Liver (tissue), 9 donors: Measurements from ENCODE around the gene TTC3. TPM values are rescaled to one million over a fixed set of nuclear protein-coding genes. Genes with fewer than 3 reads are reported as not detected.

Source experiments
- DNase-seq: peaks from one replicate; pipeline ENCODE4 v3.0.0-alpha.2; 2017; ENCODE audit warnings: low spot score
- H3K27ac ChIP-seq, 2 donors: one replicate each; pipeline ENCODE4 v1.7.0; 2013; ENCODE audit warnings: inconsistent platforms in 2 of 2, low read length in 2 of 2, control low read depth in 1 of 2, low read depth in 1 of 2, mild to moderate bottlenecking in 1 of 2
- H3K27me3 ChIP-seq, 4 donors: one replicate each; pipeline versions ENCODE4 v1.6.1 to v1.7.0; 2013; ENCODE audit warnings: low read length in 3 of 4, inconsistent platforms in 1 of 4, mild to moderate bottlenecking in 1 of 4, moderate library complexity in 1 of 4; ENCODE audit not compliant: control insufficient read depth in 4 of 4, insufficient read depth in 4 of 4
- H3K36me3 ChIP-seq, 4 donors: one replicate each; pipeline versions ENCODE4 v1.6.1 to v1.7.0; 2013; ENCODE audit warnings: low read length in 3 of 4, mild to moderate bottlenecking in 3 of 4, low read depth in 1 of 4, moderate library complexity in 1 of 4; ENCODE audit not compliant: control insufficient read depth in 4 of 4, insufficient read depth in 3 of 4
- H3K4me1 ChIP-seq, 4 donors: one replicate each; pipeline versions ENCODE4 v1.6.1 to v1.7.0; 2013; ENCODE audit warnings: low read length in 3 of 4, mild to moderate bottlenecking in 3 of 4, moderate library complexity in 1 of 4; ENCODE audit not compliant: control insufficient read depth in 4 of 4, insufficient read depth in 4 of 4
- H3K4me3 ChIP-seq, 3 donors: one replicate each; pipeline versions ENCODE4 v1.6.1 to v1.7.0; 2013; ENCODE audit warnings: low read length in 3 of 3, control low read depth in 1 of 3, low read depth in 1 of 3, mild to moderate bottlenecking in 1 of 3
- H3K9ac ChIP-seq, 2 donors: one replicate each; pipeline ENCODE4 v1.7.0; 2013; ENCODE audit warnings: low read length in 2 of 2, mild to moderate bottlenecking in 2 of 2, moderate library complexity in 2 of 2, control low read depth in 1 of 2, low read depth in 1 of 2
- H3K9me3 ChIP-seq, 4 donors: one replicate each; pipeline versions ENCODE4 v1.6.1 to v1.7.0; 2013; ENCODE audit warnings: low read length in 3 of 4; ENCODE audit not compliant: control insufficient read depth in 4 of 4
- ATF3 ChIP-seq: IDR thresholded peaks from 2 replicates; pipeline ENCODE4 v1.6.1; 2016; ENCODE audit warnings: antibody characterized with exemption
- EGR1 ChIP-seq, 2 donors: IDR thresholded peaks; 2 replicates each; pipeline ENCODE4 v1.6.1; 2016 to 2018; ENCODE audit warnings: antibody characterized with exemption in 2 of 2, low read depth in 2 of 2
- FOXA1 ChIP-seq: IDR thresholded peaks from 2 replicates; pipeline ENCODE4 v1.6.1; 2016; ENCODE audit warnings: antibody characterized with exemption
- FOXA2 ChIP-seq: IDR thresholded peaks from 2 replicates; pipeline ENCODE4 v1.6.1; 2016; ENCODE audit warnings: antibody characterized with exemption
- GABPA ChIP-seq, 2 donors: IDR thresholded peaks in 1 of 2; conservative IDR thresholded peaks in 1 of 2; 2 replicates each; pipeline ENCODE4 v1.6.1; 2016; ENCODE audit warnings: antibody characterized with exemption in 2 of 2, mild to moderate bottlenecking in 1 of 2, moderate library complexity in 1 of 2
- HNF4A ChIP-seq, 2 donors: conservative IDR thresholded peaks; 2 replicates each; pipeline ENCODE4 v1.6.1; 2016; ENCODE audit warnings: antibody characterized with exemption in 2 of 2, mild to moderate bottlenecking in 2 of 2
- HNF4G ChIP-seq: IDR thresholded peaks from 2 replicates; pipeline ENCODE4 v1.6.1; 2016; ENCODE audit warnings: antibody characterized with exemption
- JUND ChIP-seq, 2 donors: IDR thresholded peaks; 2 replicates each; pipeline ENCODE4 v1.6.1; 2016; ENCODE audit warnings: antibody characterized with exemption in 2 of 2
- NR2F2 ChIP-seq: IDR thresholded peaks from 2 replicates; pipeline ENCODE4 v1.6.1; 2016; ENCODE audit warnings: antibody characterized with exemption
- RAD21 ChIP-seq, 2 donors: IDR thresholded peaks; 2 replicates each; pipeline ENCODE4 v1.6.1; 2016; ENCODE audit warnings: antibody characterized with exemption in 2 of 2, mild to moderate bottlenecking in 2 of 2
- RXRA ChIP-seq, 2 donors: IDR thresholded peaks; 2 replicates each; pipeline ENCODE4 v1.6.1; 2017 to 2018; ENCODE audit warnings: antibody characterized with exemption in 2 of 2, mild to moderate bottlenecking in 1 of 2
- SP1 ChIP-seq: IDR thresholded peaks from 2 replicates; pipeline ENCODE4 v1.6.1; 2018; ENCODE audit warnings: antibody characterized with exemption, mild to moderate bottlenecking
- TAF1 ChIP-seq: conservative IDR thresholded peaks from 2 replicates; pipeline ENCODE4 v1.6.1; 2016; ENCODE audit warnings: antibody characterized with exemption, mild to moderate bottlenecking
- YY1 ChIP-seq: IDR thresholded peaks from 2 replicates; pipeline ENCODE4 v1.6.1; 2016; ENCODE audit warnings: antibody characterized with exemption, mild to moderate bottlenecking
- WGBS: extraction: QIAGEN DNeasy Blood & Tissue Kit; methylation state at CpG from one replicate; pipeline ENCODE4 v1.1.7; 2013; 5-methylcytosine and 5-hydroxymethylcytosine counted together
- polyA plus RNA-seq, 2 donors: library from polyadenylated mRNA; stranded (reverse) in 1 of 2; unstranded in 1 of 2; fragments of 200-250 nt in 1 of 2; fragments of >200 nt in 1 of 2; fragmentation: Nextera tagmentation in 1 of 2; extraction: Ambion mirVana in 1 of 2; gene quantifications; one replicate each; pipeline versions ENCODE4 v1.2.1 to v1.2.3, GENCODE V29; 2013 to 2015
- total RNA-seq, 2 donors: library from RNA; depleted of rRNA; stranded (reverse); fragments of >200 nt; gene quantifications; one replicate each; pipeline ENCODE4 v1.2.3, GENCODE V29; 2014
- TF ChIP-seq, protein P1 (sequence below): fragments of 150-350 bp; IDR thresholded peaks from 2 replicates; pipeline ENCODE4 v1.5.1; 2017; ENCODE audit warnings: improper control_type of control experiment, low read depth, low read length; ENCODE audit not compliant: missing input control
- TF ChIP-seq, protein P2 (sequence below): IDR thresholded peaks from 2 replicates; pipeline ENCODE4 v1.6.1; 2016; ENCODE audit warnings: antibody characterized with exemption
- TF ChIP-seq, protein P3 (sequence below): IDR thresholded peaks from 2 replicates; pipeline ENCODE4 v1.6.1; 2016; ENCODE audit warnings: antibody characterized with exemption
- donor health status: healthy.
- donor health status: healthy.
- donor health status: healthy.
- donor health status: healthy.
- donor health status: healthy.

The TTC3 gene
- total and polyA plus RNA-seq, 4 donors = 27.2 to 96.1 (median 57.2) TPM

GRCh38 chr21:37082375-37082774 lies 9.3 kb downstream of the TTC3 start:
- H3K9me3 ChIP-seq = no peaks in the 10 kb centered on the region
- TF ChIP-seq SP1 (no peak), GABPA (IDR thresholded peaks at IDR 0.05 in 1 of 2, conservative IDR thresholded peaks at IDR 0.05 in 1 of 2) (no peak), NR2F2 (no peak), TAF1 (no peak), FOXA1 (no peak), RAD21 (IDR thresholded peaks at IDR 0.05) (no peak), EGR1 (IDR thresholded peaks at IDR 0.05; ENCODE audit: low read depth in 2 of 2) (no peak), RXRA (IDR thresholded peaks at IDR 0.05) (no peak), HNF4G (no peak), HNF4A (conservative IDR thresholded peaks at IDR 0.05) (no peak), JUND (IDR thresholded peaks at IDR 0.05) (no peak), FOXA2 (no peak), ATF3 (no peak)
- TF ChIP-seq, protein P1, sequence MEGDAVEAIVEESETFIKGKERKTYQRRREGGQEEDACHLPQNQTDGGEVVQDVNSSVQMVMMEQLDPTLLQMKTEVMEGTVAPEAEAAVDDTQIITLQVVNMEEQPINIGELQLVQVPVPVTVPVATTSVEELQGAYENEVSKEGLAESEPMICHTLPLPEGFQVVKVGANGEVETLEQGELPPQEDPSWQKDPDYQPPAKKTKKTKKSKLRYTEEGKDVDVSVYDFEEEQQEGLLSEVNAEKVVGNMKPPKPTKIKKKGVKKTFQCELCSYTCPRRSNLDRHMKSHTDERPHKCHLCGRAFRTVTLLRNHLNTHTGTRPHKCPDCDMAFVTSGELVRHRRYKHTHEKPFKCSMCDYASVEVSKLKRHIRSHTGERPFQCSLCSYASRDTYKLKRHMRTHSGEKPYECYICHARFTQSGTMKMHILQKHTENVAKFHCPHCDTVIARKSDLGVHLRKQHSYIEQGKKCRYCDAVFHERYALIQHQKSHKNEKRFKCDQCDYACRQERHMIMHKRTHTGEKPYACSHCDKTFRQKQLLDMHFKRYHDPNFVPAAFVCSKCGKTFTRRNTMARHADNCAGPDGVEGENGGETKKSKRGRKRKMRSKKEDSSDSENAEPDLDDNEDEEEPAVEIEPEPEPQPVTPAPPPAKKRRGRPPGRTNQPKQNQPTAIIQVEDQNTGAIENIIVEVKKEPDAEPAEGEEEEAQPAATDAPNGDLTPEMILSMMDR = no peak
- TF ChIP-seq, protein P2, sequence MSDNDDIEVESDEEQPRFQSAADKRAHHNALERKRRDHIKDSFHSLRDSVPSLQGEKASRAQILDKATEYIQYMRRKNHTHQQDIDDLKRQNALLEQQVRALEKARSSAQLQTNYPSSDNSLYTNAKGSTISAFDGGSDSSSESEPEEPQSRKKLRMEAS = no peak
- H3K36me3 ChIP-seq = peaks cover 0 to under 1% (median 0%) of the 10 kb centered on the region in 4 donors
- H3K27ac ChIP-seq = no peak overlapping the region
- DNase-seq = no peak
- WGBS = 57% methylated on average over 1 of the region's 1 CpG
- H3K4me3 ChIP-seq = no peak overlapping the region
- H3K4me1 ChIP-seq = peaks cover 9 to 15% (median 12%) of the 10 kb centered on the region in 4 donors
- no peaks in the 10 kb centered on the region for H3K27me3 ChIP-seq
- no peak overlapping the region for H3K9ac ChIP-seq

DNA sequence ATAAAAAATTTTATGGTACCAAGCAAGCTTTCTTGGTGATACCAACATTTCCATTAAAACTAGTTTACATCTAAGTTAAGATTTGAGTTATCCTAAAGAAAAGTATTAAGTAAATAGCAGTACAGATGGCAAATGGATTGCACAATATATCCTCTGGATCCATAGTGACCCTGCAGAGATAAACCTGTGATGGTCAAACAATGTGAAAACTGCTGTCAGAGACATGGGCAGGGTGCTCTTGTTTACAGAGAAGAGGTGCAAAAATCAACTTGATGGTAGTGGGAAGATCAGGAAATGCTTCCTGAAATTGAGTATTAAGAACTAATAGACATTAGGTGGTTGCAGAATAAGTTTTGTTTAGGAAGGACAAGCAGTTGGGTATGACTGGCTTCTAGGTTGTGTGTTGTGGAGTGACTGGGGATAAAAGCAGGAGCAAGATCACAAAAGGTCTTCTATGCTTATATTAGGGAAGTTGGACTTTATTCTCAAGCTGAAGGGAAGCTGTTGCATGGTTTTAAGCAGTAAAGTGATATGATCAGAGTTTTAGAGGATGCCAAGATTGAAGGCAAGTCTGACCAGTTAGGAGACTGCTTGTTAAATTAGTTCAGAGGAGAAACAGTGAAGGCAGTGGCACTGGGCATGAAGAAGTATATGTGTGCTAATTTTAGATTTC lies 9.9 kb downstream of the TTC3 start:
- no peak overlapping the region for H3K4me3 ChIP-seq
- H3K27ac ChIP-seq = no peak overlapping the region
- DNase-seq = no peak
- H3K27me3 ChIP-seq = no peaks in the 10 kb centered on the region
- peaks cover 9 to 15% (median 12%) of the 10 kb centered on the region in 4 donors for H3K4me1 ChIP-seq
- no peaks in the 10 kb centered on the region for H3K9me3 ChIP-seq
- no peak overlapping the region for H3K9ac ChIP-seq
- H3K36me3 ChIP-seq = peaks cover 0 to 2% (median 0%) of the 10 kb centered on the region in 4 donors
- TF ChIP-seq, protein P1 = no peak
- TF ChIP-seq YY1 (peak; percentile 28), JUND (IDR thresholded peaks at IDR 0.05) (peak in 1 of 2 donors; percentile 33), TAF1 (no peak), HNF4G (no peak), FOXA1 (peak; percentile 95), RXRA (IDR thresholded peaks at IDR 0.05) (peak; percentile 29 to 70), EGR1 (IDR thresholded peaks at IDR 0.05; ENCODE audit: low read depth in 2 of 2) (no peak), FOXA2 (peak; percentile 95), SP1 (peak; percentile 18), HNF4A (conservative IDR thresholded peaks at IDR 0.05) (peak; percentile 59 to 74)
- TF ChIP-seq, protein P3, sequence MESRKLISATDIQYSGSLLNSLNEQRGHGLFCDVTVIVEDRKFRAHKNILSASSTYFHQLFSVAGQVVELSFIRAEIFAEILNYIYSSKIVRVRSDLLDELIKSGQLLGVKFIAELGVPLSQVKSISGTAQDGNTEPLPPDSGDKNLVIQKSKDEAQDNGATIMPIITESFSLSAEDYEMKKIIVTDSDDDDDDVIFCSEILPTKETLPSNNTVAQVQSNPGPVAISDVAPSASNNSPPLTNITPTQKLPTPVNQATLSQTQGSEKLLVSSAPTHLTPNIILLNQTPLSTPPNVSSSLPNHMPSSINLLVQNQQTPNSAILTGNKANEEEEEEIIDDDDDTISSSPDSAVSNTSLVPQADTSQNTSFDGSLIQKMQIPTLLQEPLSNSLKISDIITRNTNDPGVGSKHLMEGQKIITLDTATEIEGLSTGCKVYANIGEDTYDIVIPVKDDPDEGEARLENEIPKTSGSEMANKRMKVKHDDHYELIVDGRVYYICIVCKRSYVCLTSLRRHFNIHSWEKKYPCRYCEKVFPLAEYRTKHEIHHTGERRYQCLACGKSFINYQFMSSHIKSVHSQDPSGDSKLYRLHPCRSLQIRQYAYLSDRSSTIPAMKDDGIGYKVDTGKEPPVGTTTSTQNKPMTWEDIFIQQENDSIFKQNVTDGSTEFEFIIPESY = no peak
- TF ChIP-seq, protein P2 = peak; percentile 73
